Measurements from ENCODE around the gene CSTB.

The CSTB gene

DNA sequence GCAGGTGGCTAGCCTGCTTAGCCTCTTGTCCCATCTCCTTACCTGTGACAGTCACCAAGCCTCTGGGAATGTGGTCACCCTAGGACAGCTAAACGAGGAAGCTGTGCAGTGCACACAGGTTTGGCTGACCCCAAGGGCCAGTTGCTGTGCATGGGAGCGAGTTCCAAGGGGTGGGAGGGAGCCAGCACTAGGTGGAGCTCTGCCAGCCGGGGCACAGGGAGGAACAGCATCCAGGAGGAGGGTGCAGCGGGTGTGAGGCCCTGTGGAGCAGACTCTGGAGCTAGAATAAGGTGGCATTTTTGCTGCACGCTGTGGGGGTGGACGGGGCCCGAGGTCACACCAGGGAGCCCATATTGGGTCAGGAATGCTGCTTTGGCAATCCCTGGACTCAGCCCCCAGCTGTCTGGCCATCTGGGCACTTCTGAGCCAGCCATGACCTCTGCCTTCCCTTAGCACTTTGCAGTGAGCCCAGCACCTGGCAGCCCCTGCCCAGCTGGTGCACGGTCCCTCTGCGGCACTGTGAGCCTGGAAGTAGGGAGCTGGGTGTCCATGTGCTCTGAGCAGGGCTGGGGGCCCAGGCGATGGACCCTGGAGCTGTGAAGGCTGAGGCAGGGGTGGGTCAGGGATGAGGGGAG is 48.5 kb downstream of the CSTB start:
- DNase-seq: no peak

DNA sequence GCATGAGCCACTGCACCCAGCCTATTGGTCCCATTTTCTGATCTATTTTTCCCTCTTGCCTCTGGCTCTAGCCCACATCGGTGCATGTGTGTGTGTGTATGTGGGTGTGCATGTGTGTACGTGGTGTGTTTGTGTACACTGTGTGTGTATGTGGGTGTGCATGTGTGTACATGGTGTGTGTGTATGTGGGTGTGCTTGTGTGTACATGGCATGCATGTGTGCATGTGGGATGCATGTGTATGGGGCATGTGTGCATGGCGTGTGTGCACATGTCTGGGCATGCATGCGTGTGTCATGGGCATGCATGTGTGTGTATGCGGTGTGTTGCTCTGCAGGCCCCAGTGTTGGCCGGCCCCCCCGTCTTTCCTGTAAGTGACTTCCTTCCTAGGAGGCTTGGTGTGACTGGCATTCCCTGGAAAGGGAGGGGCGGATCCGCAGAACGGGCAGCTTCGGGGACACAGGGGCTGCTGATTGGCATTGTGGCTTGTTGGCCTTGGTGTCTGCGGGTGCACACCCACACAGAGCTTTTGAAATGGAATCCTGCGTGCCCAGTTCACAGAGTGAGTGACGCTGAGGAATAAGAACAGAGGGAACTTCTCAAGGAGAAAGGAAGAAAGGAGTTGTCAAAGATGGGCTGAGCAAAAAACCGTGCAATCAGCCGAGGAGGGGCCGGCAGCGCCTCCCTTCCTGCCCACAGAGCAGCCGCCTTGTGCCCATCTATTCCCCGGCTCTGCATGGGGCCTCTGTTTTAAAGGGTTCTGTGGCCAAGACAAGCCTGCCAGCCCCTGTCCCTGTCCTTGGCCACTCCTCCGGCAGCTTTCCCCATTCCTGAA is 49.2 kb downstream of the CSTB start:
- DNase-seq: no peak
